Suppressor macrophage treated with lipopolysaccharide for 4 hours (primary cell): Measurements from ENCODE around the gene TRHDE.
"Not testable (repeated sequence)": the region's sequence is repeated elsewhere in the genome, so short reads cannot be mapped to it uniquely, and the experiment has no call there.

Source experiments
- DNase-seq: peaks from one replicate; pipeline ENCODE4 v3.0.0-alpha.2; 2020

Gene TRHDE

GRCh38 chr12:72535212-72535990 is 263.2 kb downstream of the TRHDE start:
- no peak for DNase-seq

GRCh38 chr12:72540811-72541210 is 268.6 kb downstream of the TRHDE start:
- no peak for DNase-seq

- no peak for DNase-seq
Measured at GRCh38 chr12:72543777-72544467, 271.8 kb downstream of the TRHDE start.

- no peak for DNase-seq
Measured at GRCh38 chr12:72546106-72546505, 273.9 kb downstream of the TRHDE start.

- DNase-seq, result no peak
Measured at GRCh38 chr12:72547573-72547972, 275.4 kb downstream of the TRHDE start.

GRCh38 chr12:72549184-72549583 is 277.0 kb downstream of the TRHDE start:
- DNase-seq, result no peak

GRCh38 chr12:72560003-72560769 is 288.0 kb downstream of the TRHDE start:
- no peak for DNase-seq

- peak; percentile 42 for DNase-seq
Measured at GRCh38 chr12:72570601-72571000, 298.4 kb downstream of the TRHDE start.

GRCh38 chr12:72574138-72574537 is 302.0 kb downstream of the TRHDE start:
- DNase-seq, result no peak

- DNase-seq, result no peak
Measured at GRCh38 chr12:72578327-72578726, 306.2 kb downstream of the TRHDE start.

GRCh38 chr12:72586456-72586855 is 314.3 kb downstream of the TRHDE start:
- DNase-seq, result no peak

GRCh38 chr12:72602581-72602980 is 330.4 kb downstream of the TRHDE start:
- no peak for DNase-seq

- no peak for DNase-seq
Measured at GRCh38 chr12:72605975-72606374, 333.8 kb downstream of the TRHDE start.

GRCh38 chr12:72610342-72610741 is 338.2 kb downstream of the TRHDE start:
- DNase-seq, result no peak

GRCh38 chr12:72610854-72611358 is 338.7 kb downstream of the TRHDE start:
- DNase-seq, result no peak

- no peak for DNase-seq
Measured at GRCh38 chr12:72612171-72612570, 340.0 kb downstream of the TRHDE start.

GRCh38 chr12:72618764-72619163 is 346.6 kb downstream of the TRHDE start:
- DNase-seq, result no peak

- DNase-seq, result no peak
Measured at GRCh38 chr12:72622556-72622955, 350.4 kb downstream of the TRHDE start.

GRCh38 chr12:72631926-72632685 is 359.9 kb downstream of the TRHDE start:
- DNase-seq, result no peak

GRCh38 chr12:72642706-72643105 is 370.5 kb downstream of the TRHDE start:
- DNase-seq, result no peak

- peak; percentile 26 for DNase-seq
Measured at GRCh38 chr12:72647139-72647538, 375.0 kb downstream of the TRHDE start.

- no peak for DNase-seq
Measured at GRCh38 chr12:72658615-72659014, 386.4 kb downstream of the TRHDE start.

GRCh38 chr12:72660174-72660573 is 388.0 kb downstream of the TRHDE start:
- not testable (repeated sequence) for DNase-seq
